Stimulated activated CD4-positive, alpha-beta T cell treated with anti-CD3 and anti-CD28 coated beads, Interleukin-4, amount 100 ng/mL, for 24 hours (primary cell): ENCODE results near the gene TSEN15.
"Not testable (repeated sequence)": the region's sequence is repeated elsewhere in the genome, so short reads cannot be mapped to it uniquely, and the experiment has no call there.

ENCODE experiments used
- DNase-seq: peaks from one replicate; pipeline ENCODE4 v3.0.0-alpha.2; 2020

TSEN15 gene

DNA sequence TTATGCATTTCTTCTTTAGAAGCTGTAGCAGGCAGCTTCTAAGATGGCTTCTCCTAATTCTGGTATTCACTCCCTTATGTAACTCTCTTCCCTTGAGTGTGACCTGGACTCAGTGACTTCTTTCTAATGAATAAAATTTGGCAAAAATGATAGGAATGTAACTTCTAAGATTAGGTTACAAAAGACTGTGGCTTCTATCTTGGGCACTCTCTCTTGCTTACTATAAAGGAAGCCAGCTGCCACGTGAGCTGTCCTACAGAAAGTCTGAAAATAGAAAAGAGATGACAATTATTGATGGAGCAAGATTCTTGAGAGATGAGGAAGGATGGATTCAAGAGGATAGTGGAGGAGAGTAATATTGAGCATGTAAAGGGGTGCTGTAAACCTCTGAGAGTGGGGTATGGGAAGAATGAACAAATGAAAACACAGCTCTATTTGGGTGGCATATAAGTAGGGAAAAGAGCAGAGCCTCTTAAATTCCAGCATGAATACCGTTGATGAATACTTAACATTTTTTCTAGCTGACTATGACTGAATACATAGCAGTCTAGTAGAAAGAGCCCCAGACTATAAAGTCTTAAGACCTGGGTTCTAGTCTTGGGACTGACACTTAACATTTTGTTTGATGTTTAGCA, 5.5 kb downstream of the TSEN15 start:
- DNase-seq: no peak

DNA sequence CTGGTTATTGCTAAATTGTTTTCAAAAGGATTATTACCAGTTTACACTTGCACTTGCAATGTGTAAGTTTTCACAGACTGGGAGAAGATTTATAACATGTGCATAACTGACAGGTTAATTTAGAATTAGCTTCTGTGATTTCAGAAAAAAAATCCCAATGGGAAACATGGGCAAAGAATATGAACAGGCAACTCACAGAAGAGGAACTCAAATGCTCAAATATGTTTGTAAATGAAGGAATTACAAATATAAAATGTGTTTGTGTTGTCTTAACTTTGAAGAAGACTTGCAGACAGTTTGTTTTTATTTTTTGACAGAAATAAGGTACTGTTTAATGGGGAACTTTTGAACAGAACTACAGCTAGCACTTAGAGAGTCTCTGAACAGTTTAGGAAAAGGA, 8.4 kb downstream of the TSEN15 start:
- no peak for DNase-seq

DNA sequence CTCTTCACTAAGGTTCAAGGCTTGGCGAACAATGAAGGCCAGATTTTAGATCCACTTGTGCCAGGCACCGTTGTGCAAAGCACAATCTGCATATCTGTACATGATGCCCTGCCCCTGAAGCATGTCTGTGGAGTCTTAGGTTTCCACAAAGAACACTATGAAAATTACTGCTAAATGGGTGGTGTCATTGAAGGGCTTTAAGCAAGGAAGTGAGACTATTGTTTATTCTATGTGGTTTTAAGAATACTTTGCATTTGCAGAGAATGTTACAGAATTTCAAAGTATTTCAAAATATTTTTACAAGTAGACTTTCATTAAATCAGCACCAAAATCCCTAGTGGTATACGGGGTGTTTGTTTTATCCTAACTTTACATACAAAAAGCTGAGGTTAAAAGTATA, 8.8 kb downstream of the TSEN15 start:
- no peak for DNase-seq

DNA sequence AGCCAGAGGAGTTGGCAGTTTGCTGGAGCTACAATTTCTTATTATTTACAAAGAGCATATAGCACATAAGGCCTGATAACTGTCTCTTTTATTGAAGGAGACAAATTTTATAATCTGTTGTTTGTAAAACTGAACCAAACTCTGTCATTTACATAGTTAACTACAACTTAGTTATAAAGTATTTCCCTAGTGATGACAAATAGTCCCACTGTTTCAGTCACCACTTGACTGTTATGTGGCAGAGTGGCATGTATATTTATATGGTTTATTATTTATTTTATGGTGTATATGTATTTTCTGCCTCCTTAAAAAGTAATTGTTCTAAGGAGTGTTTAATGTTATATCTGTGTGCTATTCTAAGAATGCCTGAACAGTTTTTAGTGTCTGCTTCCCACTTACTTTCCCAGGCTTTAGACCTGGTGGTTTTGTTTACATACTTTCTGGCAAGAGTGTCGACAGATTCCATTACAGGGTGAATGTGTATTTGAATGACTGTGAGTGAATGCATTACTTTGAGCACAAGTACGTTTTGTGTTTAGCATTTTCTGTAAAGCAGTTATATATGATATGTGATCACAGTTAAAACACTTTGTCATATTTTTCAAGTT, 10.0 kb downstream of the TSEN15 start:
- DNase-seq: no peak

DNA sequence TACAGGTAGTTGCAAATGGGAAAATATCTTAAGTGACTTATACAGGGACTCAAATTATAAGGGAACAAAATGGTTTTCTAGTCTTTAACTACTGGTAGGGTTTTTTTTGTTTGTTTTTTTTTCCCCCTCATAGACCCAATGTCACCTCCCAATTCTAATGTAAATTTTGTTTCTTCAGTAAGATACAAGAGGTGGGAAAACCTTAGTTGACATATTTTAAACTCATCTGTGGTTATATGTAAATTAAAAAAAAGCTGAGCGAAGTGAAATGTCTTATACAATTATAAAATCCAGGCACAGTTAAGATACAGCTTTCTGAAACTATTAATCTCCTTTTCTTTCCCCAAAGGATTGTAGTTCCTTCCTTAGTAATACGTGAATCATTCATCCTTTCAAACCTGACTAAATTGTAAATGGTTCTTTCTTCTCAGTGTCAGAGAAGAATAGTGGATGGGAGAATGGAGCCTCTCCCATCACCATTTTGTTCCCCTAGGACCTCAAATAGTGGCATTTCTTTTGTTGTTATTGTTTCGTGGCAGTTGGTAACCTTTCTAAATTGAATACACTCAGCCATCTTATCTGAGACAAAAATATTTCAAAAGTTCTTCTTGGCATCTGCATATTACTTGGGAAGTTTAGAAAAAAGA, 11.2 kb downstream of the TSEN15 start:
- DNase-seq: no peak

DNA sequence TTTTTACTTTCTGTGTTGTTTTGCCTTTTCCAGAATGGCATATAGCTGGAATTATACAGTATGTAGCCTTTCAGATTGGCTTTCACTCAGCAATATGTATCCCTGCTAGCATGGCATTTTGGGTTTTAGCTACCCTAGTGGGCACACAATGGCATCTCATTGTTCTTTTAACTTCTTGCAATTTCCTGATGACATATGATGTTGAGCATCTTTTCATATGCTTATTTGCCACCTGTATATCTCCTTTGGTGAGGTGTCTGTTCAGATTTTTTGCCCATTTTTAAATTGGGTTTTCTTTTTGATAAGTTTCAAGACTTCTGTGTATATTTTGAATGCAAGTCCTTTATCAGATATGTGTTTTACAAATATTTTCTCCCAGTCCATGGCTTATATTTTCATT, 14.0 kb downstream of the TSEN15 start:
- DNase-seq: no peak

DNA sequence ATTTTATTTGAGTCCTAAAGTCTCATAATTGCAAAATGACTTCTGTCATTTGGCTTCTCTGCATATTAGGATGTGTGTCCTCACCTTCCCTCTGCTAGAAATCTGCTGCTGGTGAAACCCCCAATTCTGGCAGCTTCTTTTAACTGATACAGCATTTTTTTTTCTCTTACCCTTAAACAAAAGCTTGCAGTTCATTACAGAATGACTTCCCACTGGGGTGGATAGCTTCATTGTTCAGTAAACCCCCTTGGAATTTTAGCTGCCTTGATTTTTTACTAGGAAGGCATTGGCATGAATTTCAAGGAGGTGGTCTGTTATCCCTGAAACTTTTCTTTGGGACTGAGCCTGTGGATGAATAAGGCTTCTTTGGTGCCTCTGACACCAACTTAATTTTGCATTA, 16.8 kb downstream of the TSEN15 start:
- DNase-seq: no peak

DNA sequence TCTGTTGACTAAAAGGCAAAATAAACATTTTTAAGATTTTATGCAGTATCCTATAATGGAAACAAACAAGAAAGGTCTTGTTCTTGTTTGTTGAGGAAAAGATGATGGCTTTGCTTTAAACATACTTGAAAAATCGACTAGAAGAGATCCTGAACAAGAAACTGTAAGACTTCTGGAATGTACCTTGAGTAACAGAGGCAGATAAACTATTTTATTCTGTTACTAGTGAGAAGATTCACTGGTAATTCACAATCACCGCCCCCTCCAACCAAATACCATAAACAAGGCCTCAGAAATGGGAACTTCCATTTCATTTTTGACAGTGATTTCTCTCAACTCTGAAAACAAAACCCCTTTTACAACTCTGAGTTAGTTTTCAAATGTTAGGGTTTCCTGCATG, 18.1 kb downstream of the TSEN15 start:
- no peak for DNase-seq

DNA sequence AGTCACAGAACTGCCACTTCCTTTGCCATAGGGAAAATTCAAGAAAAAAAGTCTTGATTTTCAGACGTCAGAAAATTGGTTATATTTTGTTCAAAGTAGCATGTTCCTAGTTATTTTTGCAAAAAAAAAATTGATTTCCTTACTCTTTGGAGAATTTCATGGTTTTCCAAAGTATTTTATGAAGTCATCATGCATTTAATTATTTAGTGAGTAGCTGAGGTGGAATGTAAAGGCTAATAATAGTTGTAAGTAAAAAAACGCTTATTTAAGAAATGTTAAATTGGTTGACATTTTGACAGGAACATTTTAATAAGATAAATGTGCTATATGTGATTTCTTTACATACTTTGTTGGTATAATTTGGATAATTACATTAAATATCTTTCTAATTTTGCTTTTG, 20.8 kb downstream of the TSEN15 start:
- no peak for DNase-seq

DNA sequence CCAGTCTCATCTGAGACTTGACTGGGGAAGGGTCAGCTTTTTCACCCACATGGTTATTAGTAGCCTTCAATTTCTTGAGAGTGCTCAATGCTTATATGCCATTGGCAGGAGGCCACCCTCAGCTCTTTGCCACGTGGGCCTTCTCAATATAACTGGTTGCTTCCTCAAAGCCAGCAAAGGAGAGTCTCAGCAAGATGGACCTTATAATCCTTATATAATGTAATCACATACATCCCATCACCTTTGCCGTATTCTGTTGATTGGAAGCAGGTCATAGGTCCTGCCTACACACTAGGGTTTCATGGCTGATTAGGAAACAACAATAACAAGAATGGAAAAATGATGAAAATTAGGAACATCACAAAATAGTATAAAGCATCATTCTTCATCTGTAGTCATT, 22.9 kb downstream of the TSEN15 start:
- DNase-seq: no peak

DNA sequence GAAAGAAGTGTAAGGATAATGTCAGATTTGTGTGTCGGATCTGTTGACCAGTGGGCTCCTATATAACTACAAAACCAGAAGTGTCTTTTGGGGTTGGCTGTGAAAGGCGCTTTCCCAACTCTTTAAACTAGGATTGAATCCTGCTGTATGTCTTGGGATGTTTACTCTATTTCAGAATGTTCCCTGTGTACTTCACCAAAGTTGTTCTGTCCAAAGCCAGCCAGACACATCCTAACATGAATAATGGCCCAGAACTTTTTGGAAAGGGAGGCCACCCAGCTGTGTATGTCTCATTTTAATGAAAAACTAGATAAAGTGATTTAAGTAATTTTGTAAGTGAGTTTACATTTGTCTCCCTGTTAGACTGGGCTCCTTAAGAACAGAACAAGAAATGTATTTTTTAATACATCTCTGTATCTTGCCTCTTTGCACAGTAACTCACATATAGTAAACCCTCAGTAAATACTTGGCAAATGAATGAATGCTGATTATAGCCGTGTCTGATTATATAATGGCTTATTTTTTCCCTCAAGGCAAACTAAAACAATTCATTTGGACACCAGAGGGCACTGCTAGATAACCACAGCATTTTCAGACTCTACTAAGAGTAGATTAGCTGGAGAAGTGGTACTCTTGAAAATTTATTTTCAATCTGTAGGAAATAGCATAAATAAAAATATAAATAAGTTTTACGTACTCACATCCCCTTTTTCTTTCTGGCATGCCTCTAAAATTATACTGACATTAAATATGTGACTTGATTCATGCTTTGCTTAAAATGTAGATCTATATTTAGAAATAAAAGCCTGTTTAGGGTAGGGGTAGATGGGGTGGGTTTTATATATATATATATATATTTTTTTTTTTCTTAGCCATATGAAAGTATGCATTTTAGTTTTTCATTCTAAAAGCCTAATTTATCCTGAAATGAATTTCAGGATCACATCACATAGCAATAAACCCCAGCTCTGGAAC, 23.8 kb downstream of the TSEN15 start:
- peak; percentile 12 for DNase-seq

DNA sequence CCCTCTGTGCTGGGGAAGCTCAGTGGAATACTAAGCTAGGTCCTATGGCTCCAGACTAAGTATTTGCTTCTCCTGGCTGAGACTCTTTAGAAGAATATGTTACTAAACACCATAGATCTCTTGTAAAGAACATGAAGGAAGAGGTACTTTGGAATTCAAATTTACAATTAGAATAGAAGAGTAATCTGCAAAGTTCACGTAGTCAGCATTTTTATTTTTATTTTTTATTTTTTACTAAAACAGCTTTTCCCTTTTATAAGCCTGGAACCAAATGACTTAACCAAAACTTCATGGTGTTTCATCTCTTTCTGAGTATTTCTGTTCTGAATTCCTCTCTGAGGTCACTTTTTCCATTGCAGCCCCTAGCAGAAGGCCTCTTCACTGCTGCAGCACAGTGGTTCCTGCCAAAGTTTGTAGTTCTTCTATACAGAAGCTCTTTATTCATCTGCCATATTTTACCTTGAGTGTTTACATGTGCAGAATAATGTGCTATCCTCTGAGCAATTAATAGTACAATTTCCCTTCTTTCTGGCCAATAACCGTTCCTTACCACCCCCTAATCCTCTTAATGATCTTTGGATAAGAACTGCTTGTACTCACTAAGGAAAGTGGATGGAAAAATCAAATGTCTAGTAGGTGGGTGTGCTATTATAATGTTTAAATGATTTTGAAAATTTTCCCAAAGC, 27.2 kb downstream of the TSEN15 start:
- DNase-seq: no peak

DNA sequence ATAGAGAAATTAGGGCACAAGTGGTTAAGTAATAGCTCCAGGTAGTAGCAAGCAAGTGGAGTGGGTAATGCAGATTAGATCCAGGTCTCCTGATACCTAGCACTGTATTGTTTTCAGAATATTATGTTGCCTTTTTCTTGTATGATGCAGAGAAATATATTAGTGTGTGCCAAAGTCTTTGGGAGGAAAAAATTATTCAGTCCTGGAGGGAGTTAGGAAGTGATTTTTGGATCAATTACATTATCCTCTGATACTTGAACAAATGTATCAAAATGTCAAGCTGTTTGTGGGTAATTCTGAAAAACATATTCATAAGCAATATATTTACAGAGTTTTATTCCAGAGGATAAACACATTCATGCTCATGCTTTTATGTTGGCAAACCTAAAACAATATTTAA, 28.8 kb downstream of the TSEN15 start:
- DNase-seq: no peak

DNA sequence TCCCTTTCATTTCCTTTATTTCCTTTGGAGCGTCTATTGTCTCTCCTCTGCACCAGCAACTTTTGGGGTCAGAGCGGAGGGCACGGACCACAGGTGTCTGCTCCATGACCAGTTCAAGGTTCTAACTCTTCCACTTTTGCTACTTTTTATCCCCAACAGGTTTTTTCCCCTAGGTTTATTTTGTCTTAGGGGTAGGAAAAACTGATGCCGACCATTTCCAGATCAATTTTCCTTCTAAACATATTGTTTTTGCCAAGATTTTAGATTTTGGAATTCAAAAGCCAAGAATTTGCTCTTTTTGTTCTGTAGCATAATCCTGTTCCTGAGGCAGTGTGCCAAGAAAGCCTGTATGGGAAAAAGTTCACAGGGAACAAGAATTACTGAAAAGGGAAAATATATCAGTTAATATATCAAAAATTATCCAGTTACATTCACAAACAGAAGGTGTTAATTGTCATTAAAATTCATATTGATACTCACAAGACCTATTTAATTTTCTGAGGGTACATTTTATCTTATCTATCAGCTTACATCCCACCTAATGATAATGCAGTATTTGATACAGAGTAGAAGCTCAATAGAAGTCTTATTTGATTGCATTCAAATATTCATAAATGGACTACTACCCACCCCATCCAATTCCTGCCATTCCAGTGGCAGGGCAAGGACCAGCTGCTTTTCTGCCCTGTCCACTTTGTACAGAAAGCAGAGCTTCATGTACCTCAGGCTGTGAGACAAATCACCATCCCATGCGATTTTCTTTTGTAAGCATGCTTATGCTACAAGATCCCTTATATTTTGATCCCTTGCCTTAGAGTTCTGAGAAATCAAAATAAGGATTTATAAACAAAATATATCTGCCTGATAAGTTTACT, 31.2 kb downstream of the TSEN15 start:
- no peak for DNase-seq

DNA sequence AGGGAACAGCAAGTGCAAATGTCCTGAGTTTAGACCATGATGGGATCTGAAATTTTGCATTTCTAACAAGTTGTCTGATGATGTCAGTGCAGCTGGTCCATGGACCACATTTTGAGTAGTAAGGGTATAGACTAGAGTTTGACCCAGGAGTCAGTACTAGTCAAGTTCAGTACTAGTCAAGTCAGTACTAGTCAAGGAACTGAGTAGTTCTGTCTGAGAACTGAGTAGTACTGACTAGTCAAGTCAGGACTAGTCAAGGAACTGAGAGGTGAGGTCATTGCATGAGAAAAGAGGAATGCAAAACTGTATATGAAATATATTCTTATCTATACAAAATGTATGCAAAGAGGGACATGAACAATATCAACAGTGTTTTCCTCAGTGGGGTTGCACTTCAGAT, 34.1 kb downstream of the TSEN15 start:
- DNase-seq: no peak

DNA sequence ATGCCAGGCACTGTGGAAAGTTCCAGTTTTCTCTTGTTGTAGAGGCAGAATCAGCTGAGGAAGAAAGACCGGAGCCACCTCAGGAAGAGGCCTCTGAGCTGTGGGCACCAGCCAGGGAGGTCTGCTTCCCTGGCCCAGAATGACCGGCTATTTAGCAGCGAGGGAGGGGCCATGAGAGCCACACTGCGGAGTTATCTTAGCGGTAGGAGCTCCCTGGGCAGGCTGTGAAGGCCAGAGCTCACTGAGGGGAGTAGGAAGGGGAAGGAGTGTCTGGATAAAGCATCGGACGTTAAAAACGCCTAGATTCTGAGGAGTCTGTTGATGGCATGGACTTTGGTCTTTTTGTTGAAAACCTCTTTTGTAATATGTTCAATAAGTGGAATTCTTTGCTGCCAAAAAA, 36.5 kb downstream of the TSEN15 start:
- no peak for DNase-seq

DNA sequence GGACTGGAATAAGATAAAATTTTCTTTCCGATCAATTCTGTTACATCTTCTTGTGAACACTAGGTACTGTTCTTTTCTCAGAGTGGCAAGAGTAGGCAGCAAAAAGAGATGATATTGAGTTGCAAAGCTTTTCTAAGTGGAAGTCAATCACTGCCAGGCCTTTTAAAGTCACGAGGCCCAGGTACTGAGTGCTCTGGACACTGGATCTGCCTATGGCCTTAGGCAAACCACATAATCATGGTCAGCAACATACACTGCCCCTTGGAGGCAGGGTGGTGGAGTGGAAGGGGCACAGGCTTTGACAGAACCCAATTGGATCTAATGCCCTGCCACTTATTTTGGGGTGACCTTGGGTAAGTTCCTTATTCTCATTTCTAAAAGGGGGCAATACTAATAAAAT, 41.5 kb downstream of the TSEN15 start:
- DNase-seq: no peak

DNA sequence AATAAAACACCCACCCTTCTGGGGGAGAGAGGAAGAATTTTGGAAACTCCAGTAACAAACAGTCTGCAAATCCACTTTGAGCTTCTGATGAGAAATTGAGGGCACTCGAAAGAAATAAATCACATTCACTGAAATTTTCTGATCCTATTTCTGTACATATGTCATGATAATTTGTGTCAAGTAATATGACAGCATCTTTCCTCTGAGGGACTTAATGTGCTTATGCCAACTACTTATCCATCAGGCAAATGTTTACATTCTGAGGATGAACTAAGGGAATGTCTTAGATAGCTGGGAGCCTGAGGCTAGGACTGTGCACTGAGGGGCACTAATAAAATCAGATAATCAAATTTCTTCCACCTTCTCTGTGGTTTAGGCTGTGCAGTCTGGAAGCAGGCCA, 44.5 kb downstream of the TSEN15 start:
- DNase-seq: no peak

DNA sequence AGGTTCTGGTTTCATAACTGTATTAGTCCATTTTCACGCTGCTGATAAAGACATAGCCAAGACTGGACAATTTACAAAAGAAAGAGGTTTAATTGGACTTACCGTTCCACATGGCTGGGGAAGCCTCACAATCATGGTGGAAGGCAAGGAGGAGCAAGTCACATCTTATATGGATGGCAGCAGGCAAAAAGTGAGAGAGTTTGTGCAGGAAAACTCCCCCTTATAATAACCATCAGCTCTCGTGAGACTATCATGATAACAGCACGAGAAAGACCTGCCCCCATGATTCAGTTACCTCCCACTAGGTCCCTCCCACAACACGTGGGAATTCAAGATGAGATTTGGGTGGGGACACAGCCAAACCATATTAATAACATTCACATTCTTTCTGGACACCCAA, 45.0 kb downstream of the TSEN15 start:
- DNase-seq: not testable (repeated sequence)

DNA sequence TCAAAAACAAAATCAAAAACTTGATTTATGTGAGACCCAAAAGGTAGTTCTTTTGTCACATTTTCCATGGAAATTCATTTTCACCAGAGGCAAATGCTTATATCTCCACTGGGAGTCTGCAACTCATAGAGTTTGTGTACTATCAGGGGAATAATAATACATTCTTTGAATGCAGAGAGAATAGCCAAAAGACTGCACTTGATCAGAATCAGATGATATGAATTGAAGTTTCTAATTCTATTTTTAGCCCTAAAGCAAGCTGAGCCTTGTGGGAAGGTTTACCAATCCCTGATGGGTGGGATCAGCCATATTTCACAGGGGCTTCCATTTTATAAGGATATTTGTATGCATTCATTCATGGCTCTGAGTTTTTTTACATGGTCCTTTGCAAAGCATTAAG, 49.6 kb downstream of the TSEN15 start:
- DNase-seq: no peak

DNA sequence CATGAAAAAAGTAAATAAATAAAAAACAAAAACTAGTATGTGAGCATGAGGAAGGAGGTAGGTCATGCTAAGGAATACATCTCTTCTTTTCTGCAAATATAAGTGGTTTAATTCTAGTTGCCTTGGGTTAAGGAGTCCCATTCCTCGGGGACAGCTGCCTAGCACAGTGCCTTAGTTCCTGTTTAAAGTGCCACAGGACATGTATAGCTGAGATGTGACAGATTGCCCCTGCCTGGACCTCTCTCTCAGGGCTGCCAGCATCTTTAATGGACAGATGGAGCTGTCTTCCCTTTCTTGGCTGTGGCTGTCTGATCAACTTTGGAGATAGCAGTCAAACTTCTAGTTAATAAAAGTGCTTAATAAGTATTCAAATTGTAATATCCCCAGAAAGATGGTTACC, 50.0 kb downstream of the TSEN15 start:
- no peak for DNase-seq
